Activated CD4-positive, alpha-beta T cell treated with anti-CD3 and anti-CD28 coated beads for 36 hours (primary cell): ENCODE results near the gene LRRC4C. TPM values are rescaled to one million over a fixed set of nuclear protein-coding genes. Genes with fewer than 3 reads are reported as not detected.

ENCODE experiments used
- ATAC-seq: fragments of 200-7000 bp; cut with Tn5 transposase; one replicate; pipeline ENCODE4 v1.10.0; 2021; ENCODE audit warnings: mild to moderate bottlenecking, moderate library complexity
- CTCF ChIA-PET: fragments of 350-600 bp; sonication (Branson Sonifier 250); formaldehyde crosslinking; loops from one replicate; lab custom pipeline; 2021; ENCODE audit warnings: antibody characterized with exemption; lab: Charles Lee
- POLR2A ChIA-PET: fragments of 350-600 bp; sonication (Branson Sonifier 250); formaldehyde crosslinking; loops from one replicate; lab custom pipeline; 2021; ENCODE audit warnings: antibody characterized with exemption, inconsistent platforms; lab: Charles Lee
- DNase-seq: peaks from one replicate; pipeline ENCODE4 v3.0.0-alpha.2; 2020
- H3K27ac Mint-ChIP-seq: one replicate; pipeline ENCODE4 v1.8.0; 2021; ENCODE audit warnings: mixed read lengths
- H3K27me3 Mint-ChIP-seq: one replicate; pipeline ENCODE4 v1.8.0; 2021; ENCODE audit warnings: mixed read lengths
- H3K36me3 Mint-ChIP-seq: one replicate; pipeline ENCODE4 v1.8.0; 2021; ENCODE audit warnings: low read depth, mixed read lengths
- H3K4me1 Mint-ChIP-seq: one replicate; pipeline ENCODE4 v1.8.0; 2021; ENCODE audit warnings: mixed read lengths
- H3K4me3 Mint-ChIP-seq: one replicate; pipeline ENCODE4 v1.8.0; 2021; ENCODE audit warnings: mild to moderate bottlenecking, moderate library complexity, mixed read lengths
- H3K9me3 Mint-ChIP-seq: one replicate; pipeline ENCODE4 v1.8.0; 2021; ENCODE audit warnings: low read depth, mixed read lengths
- intact Hi-C, 2 experiments: fragments of 100-400 bp; cut with DNase I in 1 of 2; cut with micrococcal nuclease in 1 of 2; formaldehyde crosslinking; loops; one replicate each; pipeline versions ENCODE4 v1.14.2 to v1.15.1; 2022 to 2024; cut with DNase I, micrococcal nuclease
- total RNA-seq, 2 experiments: library from RNA; stranded (reverse); gene quantifications; one replicate each; pipeline ENCODE4 v1.2.3, GENCODE V29; 2021

LRRC4C gene
- total RNA-seq, 2 experiments from 2014 or later, result not detected

- no peaks in the 10 kb centered on the region for H3K4me1 Mint-ChIP-seq
- CTCF ChIA-PET, result no interaction called here
- ATAC-seq, result no peak
- intact Hi-C loops, result loop anchor here in 1 of 2 experiments (5.0 kb wide), 1 partner anchor 520 kb away; no protein-coding TSS in a partner anchor
- H3K36me3 Mint-ChIP-seq, result no peaks in the 10 kb centered on the region
- DNase-seq, result no peak
- peaks cover 15% of the 10 kb centered on the region for H3K9me3 Mint-ChIP-seq
- H3K27me3 Mint-ChIP-seq, result no peaks in the 10 kb centered on the region
- H3K27ac Mint-ChIP-seq, result no peak overlapping the region
- POLR2A ChIA-PET, result no interaction called here
- no peak overlapping the region for H3K4me3 Mint-ChIP-seq
Measured at GRCh38 chr11:41237382-41237781, 222.1 kb downstream of the LRRC4C start.

DNA sequence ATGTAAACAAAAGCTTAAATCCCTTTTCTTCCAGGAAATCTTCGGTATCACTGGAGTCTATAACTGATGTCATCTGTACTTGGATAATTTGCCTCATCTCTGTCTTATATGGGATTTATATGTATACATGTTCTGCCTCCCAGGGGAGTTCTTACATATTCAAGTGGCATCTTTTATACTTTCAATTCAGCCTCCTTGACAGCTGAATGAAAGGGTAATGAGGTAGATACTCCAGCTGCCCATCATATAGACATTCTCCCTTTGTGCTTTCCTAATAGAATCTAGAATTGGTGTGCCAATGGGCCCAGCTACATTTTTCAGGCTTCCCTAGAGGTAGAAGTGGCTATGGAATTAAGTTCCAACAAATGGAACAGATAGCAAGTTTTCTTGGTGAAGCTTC, 223.8 kb downstream of the LRRC4C start:
- H3K27me3 Mint-ChIP-seq, result no peaks in the 10 kb centered on the region
- no peak overlapping the region for H3K4me3 Mint-ChIP-seq
- CTCF ChIA-PET, result no interaction called here
- no peaks in the 10 kb centered on the region for H3K36me3 Mint-ChIP-seq
- DNase-seq (no peak), ATAC-seq (no peak)
- H3K9me3 Mint-ChIP-seq, result peaks cover 18% of the 10 kb centered on the region
- no peaks in the 10 kb centered on the region for H3K4me1 Mint-ChIP-seq
- H3K27ac Mint-ChIP-seq, result no peak overlapping the region
- POLR2A ChIA-PET, result no interaction called here
- intact Hi-C loops, result loop anchor here in 1 of 2 experiments (5.0 kb wide), 1 partner anchor 522 kb away; no protein-coding TSS in a partner anchor

GRCh38 chr11:41225856-41226633, 233.4 kb downstream of the LRRC4C start:
- CTCF ChIA-PET, result no interaction called here
- POLR2A ChIA-PET, result no interaction called here
- no peaks in the 10 kb centered on the region for H3K36me3 Mint-ChIP-seq
- intact Hi-C loops, result no loop called here
- DNase-seq (no peak), ATAC-seq (no peak)
- no peak overlapping the region for H3K27ac Mint-ChIP-seq
- no peaks in the 10 kb centered on the region for H3K27me3 Mint-ChIP-seq
- H3K4me3 Mint-ChIP-seq, result no peak overlapping the region
- H3K4me1 Mint-ChIP-seq, result no peaks in the 10 kb centered on the region
- peaks cover 17% of the 10 kb centered on the region for H3K9me3 Mint-ChIP-seq

GRCh38 chr11:41222236-41222635, 237.2 kb downstream of the LRRC4C start:
- no peak for ATAC-seq
- Mint-ChIP-seq H3K27ac (no peak overlapping the region), H3K4me1 (no peaks in the 10 kb centered on the region), H3K4me3 (no peak overlapping the region), H3K36me3 (no peaks in the 10 kb centered on the region), H3K27me3 (no peaks in the 10 kb centered on the region), H3K9me3 (peaks cover 20% of the 10 kb centered on the region)
- ChIA-PET POLR2A (no interaction called here), CTCF (no interaction called here)
- no peak for DNase-seq
- intact Hi-C loops, result no loop called here

DNA sequence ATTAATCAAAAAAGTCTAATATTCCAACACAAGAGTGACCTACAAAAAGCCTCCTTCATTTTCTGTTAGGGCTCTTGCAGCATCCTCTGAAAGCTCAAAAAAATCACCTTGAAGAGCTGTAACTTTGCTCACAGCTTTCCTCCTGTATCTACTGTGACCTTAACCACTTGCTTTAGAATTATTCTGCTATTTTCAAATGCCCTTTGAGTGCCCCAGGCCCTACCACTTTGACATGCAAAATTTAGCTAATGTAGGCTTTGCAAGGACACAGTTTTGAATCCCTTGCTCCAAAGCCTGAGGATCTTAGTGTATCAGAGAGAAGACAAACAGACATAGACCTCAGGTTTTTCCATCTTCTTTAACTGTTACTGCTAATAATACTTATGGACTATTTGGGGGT, 253.1 kb downstream of the LRRC4C start:
- no peak overlapping the region for H3K27ac Mint-ChIP-seq
- no peaks in the 10 kb centered on the region for H3K36me3 Mint-ChIP-seq
- DNase-seq, result no peak
- CTCF ChIA-PET, result interaction anchor here (0.6 kb wide), 1 partner anchor 1174 kb away, joined by 3 read pairs; no protein-coding TSS in a partner anchor
- no peak for ATAC-seq
- no peak overlapping the region for H3K4me3 Mint-ChIP-seq
- H3K9me3 Mint-ChIP-seq, result peaks cover 13% of the 10 kb centered on the region
- POLR2A ChIA-PET, result no interaction called here
- intact Hi-C loops, result loop anchor here (5.0 to 10.0 kb wide), 2 partner anchors 51 to 902 kb away; no protein-coding TSS in a partner anchor
- no peaks in the 10 kb centered on the region for H3K27me3 Mint-ChIP-seq
- no peaks in the 10 kb centered on the region for H3K4me1 Mint-ChIP-seq

- DNase-seq, result peak; percentile 45
- intact Hi-C loops, result loop anchor here (1.0 to 10.0 kb wide), 2 partner anchors 894 to 896 kb away; no protein-coding TSS in a partner anchor
- peaks cover 16% of the 10 kb centered on the region for H3K9me3 Mint-ChIP-seq
Measured at GRCh38 chr11:41201156-41201555, 258.3 kb downstream of the LRRC4C start.

DNA sequence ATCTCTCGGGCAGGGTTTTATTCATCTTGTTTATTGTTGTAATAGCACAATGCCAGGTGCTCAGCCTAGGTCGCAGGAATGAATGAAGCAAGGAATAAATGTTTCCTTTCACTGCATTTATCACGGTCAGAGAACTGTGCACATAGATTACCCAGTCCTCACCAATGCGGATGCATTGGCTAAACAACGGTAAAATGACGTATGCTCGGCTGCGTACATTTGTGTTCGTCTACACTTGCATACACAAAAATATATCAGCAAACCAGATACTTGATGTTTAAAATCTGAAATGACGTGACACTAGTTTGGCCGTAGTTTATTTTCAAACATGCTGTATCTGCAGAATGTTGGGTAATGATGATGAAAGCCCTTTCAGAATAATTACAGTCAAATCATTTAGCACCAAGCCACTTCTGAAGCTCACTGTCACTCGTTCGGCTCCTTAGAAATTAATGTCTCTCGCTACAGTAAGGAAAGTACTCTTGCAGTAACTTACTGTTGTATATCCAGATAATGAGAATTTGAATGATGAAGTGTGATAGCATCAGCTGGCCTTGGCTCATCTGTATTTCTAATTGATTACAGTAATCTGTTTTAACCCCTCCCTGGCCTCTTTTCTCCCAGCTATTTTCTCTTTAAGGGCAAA, 268.9 kb downstream of the LRRC4C start:
- intact Hi-C loops, result no loop called here
- POLR2A ChIA-PET, result no interaction called here
- Mint-ChIP-seq H3K4me1 (no peaks in the 10 kb centered on the region), H3K27ac (no peak overlapping the region), H3K36me3 (peaks cover 2% of the 10 kb centered on the region), H3K9me3 (peaks cover 12% of the 10 kb centered on the region), H3K4me3 (no peak overlapping the region), H3K27me3 (no peaks in the 10 kb centered on the region)
- DNase-seq, result no peak
- CTCF ChIA-PET, result no interaction called here
- no peak for ATAC-seq

More at GRCh38 chr11:41201156-41201555, 258.3 kb downstream of the LRRC4C start:
- ChIA-PET POLR2A (no interaction called here), CTCF (interaction anchor here (0.7 to 0.8 kb wide), 2 partner anchors 17 to 24 kb away, joined by 3 read pairs; no protein-coding TSS in a partner anchor)
- ATAC-seq, result no peak
- H3K27ac Mint-ChIP-seq, result no peak overlapping the region
- no peaks in the 10 kb centered on the region for H3K36me3 Mint-ChIP-seq
- no peaks in the 10 kb centered on the region for H3K4me1 Mint-ChIP-seq
- H3K4me3 Mint-ChIP-seq, result no peak overlapping the region
- H3K27me3 Mint-ChIP-seq, result no peaks in the 10 kb centered on the region

GRCh38 chr11:41189701-41190436, 269.6 kb downstream of the LRRC4C start:
- ChIA-PET CTCF (no interaction called here), POLR2A (no interaction called here)
- Mint-ChIP-seq H3K27ac (no peak overlapping the region), H3K36me3 (no peaks in the 10 kb centered on the region), H3K4me1 (no peaks in the 10 kb centered on the region), H3K4me3 (no peak overlapping the region), H3K27me3 (no peaks in the 10 kb centered on the region), H3K9me3 (peaks cover 11% of the 10 kb centered on the region)
- intact Hi-C loops, result no loop called here
- no peak for ATAC-seq
- DNase-seq, result no peak

GRCh38 chr11:41177791-41178190, 281.7 kb downstream of the LRRC4C start:
- H3K27ac Mint-ChIP-seq, result no peak overlapping the region
- ChIA-PET POLR2A (no interaction called here), CTCF (no interaction called here)
- no peak for ATAC-seq
- H3K9me3 Mint-ChIP-seq, result peaks cover 13% of the 10 kb centered on the region
- intact Hi-C loops, result no loop called here
- no peaks in the 10 kb centered on the region for H3K27me3 Mint-ChIP-seq
- DNase-seq, result no peak
- no peaks in the 10 kb centered on the region for H3K36me3 Mint-ChIP-seq
- H3K4me3 Mint-ChIP-seq, result no peak overlapping the region
- H3K4me1 Mint-ChIP-seq, result no peaks in the 10 kb centered on the region

- ChIA-PET POLR2A (no interaction called here), CTCF (no interaction called here)
- Mint-ChIP-seq H3K4me3 (no peak overlapping the region), H3K4me1 (no peaks in the 10 kb centered on the region), H3K27me3 (no peaks in the 10 kb centered on the region), H3K9me3 (peaks cover 13% of the 10 kb centered on the region), H3K27ac (no peak overlapping the region), H3K36me3 (no peaks in the 10 kb centered on the region)
- intact Hi-C loops, result no loop called here
- DNase-seq, result no peak
- ATAC-seq, result no peak
Measured at GRCh38 chr11:41175304-41175972, 284.0 kb downstream of the LRRC4C start.

DNA sequence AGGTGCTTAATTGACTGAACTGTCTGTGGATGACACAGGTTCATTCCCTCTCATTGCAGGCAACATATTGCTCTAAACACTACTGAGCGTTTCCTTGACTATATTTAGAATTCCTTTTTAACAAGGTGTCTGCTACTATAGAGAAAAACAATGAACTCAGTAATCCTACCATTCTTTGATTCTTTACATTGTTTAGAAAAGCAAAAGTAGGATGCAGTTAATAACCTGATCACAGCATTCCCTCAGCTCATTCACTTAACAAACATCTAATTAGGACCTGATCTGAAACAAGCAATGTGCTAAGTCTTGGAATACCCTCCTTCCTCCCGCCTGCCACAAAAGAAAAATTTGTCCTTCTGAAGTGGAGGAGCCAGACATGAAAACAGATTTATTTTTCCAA, 313.1 kb downstream of the LRRC4C start:
- H3K4me3 Mint-ChIP-seq, result no peak overlapping the region
- no peaks in the 10 kb centered on the region for H3K4me1 Mint-ChIP-seq
- H3K27ac Mint-ChIP-seq, result no peak overlapping the region
- intact Hi-C loops, result no loop called here
- no peaks in the 10 kb centered on the region for H3K36me3 Mint-ChIP-seq
- DNase-seq (no peak), ATAC-seq (no peak)
- CTCF ChIA-PET, result no interaction called here
- H3K9me3 Mint-ChIP-seq, result peaks cover 5% of the 10 kb centered on the region
- POLR2A ChIA-PET, result no interaction called here
- H3K27me3 Mint-ChIP-seq, result no peaks in the 10 kb centered on the region
